Keratinocyte (primary cell): Measurements from ENCODE around the gene CCND1. TPM values are rescaled to one million over a fixed set of nuclear protein-coding genes. Genes with fewer than 3 reads are reported as not detected.
A peak's percentile ranks its signal among the peaks of the same experiment; 100 is the strongest.

Experiments
- DNase-seq: peaks from one replicate; pipeline ENCODE4 v3.0.0-alpha.2; 2011; ENCODE audit warnings: low read depth, missing footprints, low spot score
- FAIRE-seq: peaks from 2 replicates; lab custom pipeline; 2011; peaks lifted over from hg19 to GRCh38; lab: Jason Lieb, UNC
- H2AFZ ChIP-seq: 2 replicates; pipeline ENCODE4 v1.6.0; 2012; ENCODE audit warnings: low read length, control low read depth, inconsistent platforms; ENCODE audit not compliant: control insufficient read depth
- H3K27ac ChIP-seq: 2 replicates; pipeline ENCODE4 v1.5.1; 2011; ENCODE audit warnings: low read length; ENCODE audit not compliant: control insufficient read depth, insufficient read depth
- H3K27me3 ChIP-seq: 3 replicates; pipeline ENCODE4 v1.6.0; 2011; ENCODE audit warnings: low read length; ENCODE audit not compliant: control insufficient read depth, insufficient read depth; ENCODE audit errors: extremely low read depth
- H3K36me3 ChIP-seq, 2 experiments: 2 replicates in 1 of 2; 3 replicates in 1 of 2; pipeline ENCODE4 v1.5.1; 2011; ENCODE audit warnings: low read length in 2 of 2, mild to moderate bottlenecking in 1 of 2; ENCODE audit not compliant: control insufficient read depth in 2 of 2, insufficient read depth in 2 of 2; ENCODE audit errors: extremely low read depth in 1 of 2
- H3K4me1 ChIP-seq: 3 replicates; pipeline ENCODE4 v1.5.1; 2011; ENCODE audit warnings: low read length; ENCODE audit not compliant: control insufficient read depth, insufficient read depth; ENCODE audit errors: extremely low read depth
- H3K4me2 ChIP-seq: 3 replicates; pipeline ENCODE4 v1.6.0; 2011; ENCODE audit warnings: low read depth, low read length; ENCODE audit not compliant: control insufficient read depth, insufficient read depth; ENCODE audit errors: extremely low read depth
- H3K4me3 ChIP-seq, 3 experiments: fragments of 200-600 bp in 1 of 3; sonication (generic) in 1 of 3; 2 replicates in 2 of 3; 3 replicates in 1 of 3; pipeline ENCODE4 v1.5.1; 2011 to 2016; ENCODE audit warnings: low read length in 3 of 3, mild to moderate bottlenecking in 3 of 3, control low read depth in 2 of 3, inconsistent platforms in 1 of 3, low read depth in 1 of 3, mixed read lengths in 1 of 3, mixed run types in 1 of 3, moderate library complexity in 1 of 3; ENCODE audit not compliant: control insufficient read depth in 2 of 3, insufficient read depth in 2 of 3; ENCODE audit errors: extremely low read depth in 1 of 3
- H3K79me2 ChIP-seq: 2 replicates; pipeline ENCODE4 v1.6.0; 2012; ENCODE audit warnings: low read length; ENCODE audit not compliant: control insufficient read depth, insufficient read depth
- H3K9ac ChIP-seq: 3 replicates; pipeline ENCODE4 v1.6.0; 2011; ENCODE audit warnings: low read length; ENCODE audit not compliant: control insufficient read depth, insufficient read depth; ENCODE audit errors: extremely low read depth
- H3K9me1 ChIP-seq: 3 replicates; pipeline ENCODE4 v1.6.0; 2011; ENCODE audit warnings: low read length; ENCODE audit not compliant: control insufficient read depth, insufficient read depth; ENCODE audit errors: extremely low read depth
- H3K9me3 ChIP-seq: 2 replicates; pipeline ENCODE4 v1.5.1; 2012; ENCODE audit warnings: low read depth, low read length; ENCODE audit not compliant: control insufficient read depth
- H4K20me1 ChIP-seq: 3 replicates; pipeline ENCODE4 v1.6.0; 2011; ENCODE audit warnings: low read length; ENCODE audit not compliant: control insufficient read depth, insufficient read depth; ENCODE audit errors: extremely low read depth
- CTCF ChIP-seq, 3 experiments: IDR thresholded peaks in 1 of 3; conservative IDR thresholded peaks in 1 of 3; optimal IDR thresholded peaks in 1 of 3; 2 replicates in 2 of 3; 3 replicates in 1 of 3; pipeline versions ENCODE3 to v1.5.1; 2011; ENCODE audit warnings: low read length in 3 of 3, mild to moderate bottlenecking in 3 of 3, moderate library complexity in 2 of 3, control low read depth in 1 of 3, inconsistent platforms in 1 of 3; ENCODE audit not compliant: insufficient read depth in 2 of 3; ENCODE audit errors: extremely low read depth in 1 of 3
- EZH2 ChIP-seq: IDR thresholded peaks from one replicate; pipeline ENCODE4 v1.6.1; 2012; ENCODE audit warnings: inconsistent platforms, mild to moderate bottlenecking, low read length, moderate library complexity
- dilution Hi-C: fragments of 300-500 bp; cut with MboI; formaldehyde crosslinking; loops from one replicate; pipeline ENCODE4 v1.7.0; 2020; ENCODE audit warnings: low sequenced_read_pairs; ENCODE audit not compliant: extremely low pct_ligation_motif_present
- polyA plus RNA-seq, 5 experiments: library from polyadenylated mRNA; depleted of rRNA in 3 of 5; stranded (reverse) in 3 of 5; stranded (forward) in 1 of 5; unstranded in 1 of 5; fragments of >200 nt; gene quantifications; 1 replicate in 1 of 5; 2 replicates in 3 of 5; 3 replicates in 1 of 5; pipeline versions ENCODE4 v1.2.1 to v1.2.3, GENCODE V29; 2011 to 2012; ENCODE audit warnings: missing spikeins in 2 of 5, low read depth in 1 of 5, low replicate concordance in 1 of 5

Gene CCND1
- polyA plus RNA-seq, 1 donor (not counting 4 experiments of a cell fraction or from before 2014, with no cell fraction given): 124 TPM

GRCh38 chr11:69644962-69645675 lies 4.2 kb downstream of the CCND1 start:
- H3K4me3 ChIP-seq: no peak overlapping the region
- no peaks in the 10 kb centered on the region for H3K27me3 ChIP-seq
- no peak overlapping the region for H2AFZ ChIP-seq
- H3K4me1 ChIP-seq: peaks cover 11% of the 10 kb centered on the region
- TF ChIP-seq EZH2: no peak
- TF ChIP-seq CTCF (optimal IDR thresholded peaks at IDR 0.05 in 1 of 3, IDR thresholded peaks at IDR 0.05 in 1 of 3, conservative IDR thresholded peaks at IDR 0.05 in 1 of 3; ENCODE audit: extremely low read depth in 1 of 3, insufficient read depth in 2 of 3, low read length in 3 of 3): peak in 1 of 3 experiments; percentile 14
- FAIRE-seq (no peak), DNase-seq (no peak)
- H3K9me3 ChIP-seq: no peaks in the 10 kb centered on the region
- peaks cover 2% of the 10 kb centered on the region for H3K9me1 ChIP-seq
- H3K36me3 ChIP-seq: peaks cover 40 to 45% of the 10 kb centered on the region in 2 experiments
- H3K27ac ChIP-seq: no peak overlapping the region
- peaks cover 66% of the 10 kb centered on the region for H3K79me2 ChIP-seq
- dilution Hi-C loops: no loop called here
- H3K9ac ChIP-seq: no peak overlapping the region
- H4K20me1 ChIP-seq: peaks cover 35% of the 10 kb centered on the region
- no peak overlapping the region for H3K4me2 ChIP-seq

GRCh38 chr11:69645801-69646492 lies 5.0 kb downstream of the CCND1 start:
- TF ChIP-seq EZH2 (no peak), CTCF (optimal IDR thresholded peaks at IDR 0.05 in 1 of 3, IDR thresholded peaks at IDR 0.05 in 1 of 3, conservative IDR thresholded peaks at IDR 0.05 in 1 of 3; ENCODE audit: extremely low read depth in 1 of 3, insufficient read depth in 2 of 3, low read length in 3 of 3) (no peak)
- peaks cover 44 to 48% of the 10 kb centered on the region in 2 experiments for H3K36me3 ChIP-seq
- peaks cover 35% of the 10 kb centered on the region for H4K20me1 ChIP-seq
- H3K4me1 ChIP-seq: peaks cover 9% of the 10 kb centered on the region
- H3K9me1 ChIP-seq: peaks cover 2% of the 10 kb centered on the region
- DNase-seq (no peak), FAIRE-seq (no peak)
- no peak overlapping the region for H3K4me3 ChIP-seq
- no peak overlapping the region for H3K4me2 ChIP-seq
- dilution Hi-C loops: no loop called here
- H3K27ac ChIP-seq: no peak overlapping the region
- no peak overlapping the region for H2AFZ ChIP-seq
- H3K9me3 ChIP-seq: no peaks in the 10 kb centered on the region
- H3K9ac ChIP-seq: no peak overlapping the region
- no peaks in the 10 kb centered on the region for H3K27me3 ChIP-seq
- H3K79me2 ChIP-seq: peaks cover 64% of the 10 kb centered on the region
